NB4 (cell line): ENCODE results near the gene ARAP2.

ENCODE experiments used
- CTCF ChIP-seq: IDR thresholded peaks from one replicate; pipeline ENCODE4 v1.5.1; 2012; ENCODE audit warnings: low read depth, low read length
- POLR2A ChIP-seq: IDR thresholded peaks from 2 replicates; pipeline ENCODE4 v1.6.1; 2011; ENCODE audit warnings: mild to moderate bottlenecking; ENCODE audit not compliant: insufficient read length; ENCODE audit errors: extremely low read depth

DNA sequence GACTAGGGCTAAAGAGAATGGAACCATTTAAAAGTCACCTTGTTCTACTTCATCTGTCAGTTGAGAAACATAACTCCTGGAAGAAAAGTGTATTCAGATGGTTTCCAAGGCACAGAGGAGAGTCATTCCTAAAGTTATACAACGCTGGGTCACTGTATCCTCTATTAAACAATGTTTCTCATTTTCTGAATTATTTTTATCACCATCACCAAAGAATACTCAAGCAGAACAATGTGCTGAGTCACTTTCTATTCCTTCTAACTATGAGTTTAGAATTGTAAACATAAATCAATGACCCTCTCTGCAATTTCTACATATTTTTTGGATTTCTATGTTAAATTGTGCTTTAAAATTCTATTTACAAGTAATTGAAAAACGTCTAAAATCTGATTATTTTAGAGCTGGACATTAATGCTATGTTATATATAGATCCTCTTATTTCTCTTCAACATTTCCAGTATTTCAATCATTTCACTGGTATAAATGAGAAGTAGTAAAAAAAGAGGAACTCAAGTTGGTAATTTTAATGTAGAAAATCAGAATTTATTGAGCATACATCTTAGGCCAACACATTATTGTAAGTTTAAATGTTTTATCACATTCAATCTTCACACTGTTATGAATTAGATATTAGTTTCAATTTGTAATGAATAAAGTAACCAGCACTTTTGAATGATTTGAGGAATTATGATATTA, 44.6 kb upstream of the ARAP2 start:
- TF ChIP-seq POLR2A (no peak), CTCF (no peak)
